Lower lobe of right lung (tissue), 2 donors: ENCODE measurements around the gene HOXD8. TPM values are rescaled to one million over a fixed set of nuclear protein-coding genes. Genes with fewer than 3 reads are reported as not detected.

Source experiments
- ATAC-seq, 2 donors: fragments of 200-7000 bp; cut with Tn5 transposase; one replicate each; pipeline ENCODE4 v1.9.1; 2020 to 2022; ENCODE audit warnings: mild to moderate bottlenecking in 2 of 2, moderate library complexity in 2 of 2
- DNase-seq: peaks from one replicate; pipeline ENCODE4 v3.0.0-alpha.2; 2020
- H3K27ac ChIP-seq: fragments of 200-600 bp; one replicate; pipeline ENCODE4 v1.8.0; 2022
- H3K27me3 ChIP-seq: fragments of 200-600 bp; one replicate; pipeline ENCODE4 v1.8.0; 2022; ENCODE audit warnings: low read depth
- H3K36me3 ChIP-seq: fragments of 200-600 bp; one replicate; pipeline ENCODE4 v1.8.0; 2022; ENCODE audit warnings: mild to moderate bottlenecking
- H3K4me1 ChIP-seq: fragments of 200-600 bp; one replicate; pipeline ENCODE4 v1.8.0; 2022
- H3K4me3 ChIP-seq: fragments of 200-600 bp; one replicate; pipeline ENCODE4 v1.8.0; 2022; ENCODE audit warnings: mild to moderate bottlenecking
- H3K9me3 ChIP-seq: fragments of 200-600 bp; one replicate; pipeline ENCODE4 v1.8.0; 2022
- intact Hi-C: fragments of 100-400 bp; cut with DNase I; formaldehyde crosslinking; loops from one replicate; pipeline ENCODE4 v1.11.0; 2022
- total RNA-seq: library from RNA; stranded (reverse); fragmentation: NEBNext Ultra II Directional; extraction: Animal tissue kit (Norgen Biotek cat#: 25700); gene quantifications from one replicate; pipeline ENCODE4 v1.2.1, GENCODE V29; 2021
- TF ChIP-seq, protein P1 (sequence below): fragments of 200-600 bp; IDR thresholded peaks from one replicate; pipeline ENCODE4 v1.8.0; 2022; ENCODE audit warnings: antibody characterized with exemption, mild to moderate bottlenecking
- donor health status: DM: no; HTN: yes; CAD: no; lungs with severe emphysema.

Gene HOXD8
- total RNA-seq, 1 donor from 2014 or later = 2.3 TPM

DNA sequence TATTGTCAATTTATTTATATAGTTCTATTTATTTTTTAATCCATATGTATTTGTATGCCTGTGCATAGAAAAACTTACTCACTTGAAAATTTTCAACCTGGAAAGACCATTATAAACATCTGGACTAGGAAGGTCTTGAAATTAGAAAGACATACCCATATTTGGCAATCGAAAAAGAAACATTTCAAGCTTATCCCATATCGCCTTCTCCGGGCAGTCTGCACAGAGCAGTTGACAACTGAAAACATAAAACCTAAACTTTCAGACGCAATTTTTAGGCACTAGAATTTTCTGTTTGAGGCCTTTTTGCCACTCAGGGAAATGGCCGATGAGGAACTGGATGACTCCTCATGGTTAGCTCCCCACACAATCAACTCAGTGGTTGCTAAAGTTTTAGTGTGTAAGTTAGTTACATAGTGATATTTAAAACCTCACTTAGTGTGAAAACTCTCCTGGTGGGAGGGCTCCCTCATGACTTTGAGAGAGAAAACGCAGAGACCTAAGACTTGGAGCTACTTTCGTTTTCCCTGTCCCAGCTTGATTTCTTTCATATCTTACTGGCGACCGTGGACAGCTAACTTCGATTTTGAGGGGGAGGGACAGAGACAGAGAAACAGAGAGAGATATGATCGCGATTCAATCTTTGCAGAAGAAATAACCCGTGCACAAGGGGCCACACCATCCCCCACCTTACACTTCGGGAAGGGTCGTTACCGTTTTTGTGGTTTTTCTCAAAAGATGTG lies 33.1 kb upstream of the HOXD8 start:
- TF ChIP-seq, protein P1, sequence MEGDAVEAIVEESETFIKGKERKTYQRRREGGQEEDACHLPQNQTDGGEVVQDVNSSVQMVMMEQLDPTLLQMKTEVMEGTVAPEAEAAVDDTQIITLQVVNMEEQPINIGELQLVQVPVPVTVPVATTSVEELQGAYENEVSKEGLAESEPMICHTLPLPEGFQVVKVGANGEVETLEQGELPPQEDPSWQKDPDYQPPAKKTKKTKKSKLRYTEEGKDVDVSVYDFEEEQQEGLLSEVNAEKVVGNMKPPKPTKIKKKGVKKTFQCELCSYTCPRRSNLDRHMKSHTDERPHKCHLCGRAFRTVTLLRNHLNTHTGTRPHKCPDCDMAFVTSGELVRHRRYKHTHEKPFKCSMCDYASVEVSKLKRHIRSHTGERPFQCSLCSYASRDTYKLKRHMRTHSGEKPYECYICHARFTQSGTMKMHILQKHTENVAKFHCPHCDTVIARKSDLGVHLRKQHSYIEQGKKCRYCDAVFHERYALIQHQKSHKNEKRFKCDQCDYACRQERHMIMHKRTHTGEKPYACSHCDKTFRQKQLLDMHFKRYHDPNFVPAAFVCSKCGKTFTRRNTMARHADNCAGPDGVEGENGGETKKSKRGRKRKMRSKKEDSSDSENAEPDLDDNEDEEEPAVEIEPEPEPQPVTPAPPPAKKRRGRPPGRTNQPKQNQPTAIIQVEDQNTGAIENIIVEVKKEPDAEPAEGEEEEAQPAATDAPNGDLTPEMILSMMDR = no peak
- peak overlapping the region; percentile 54 for H3K4me3 ChIP-seq
- ATAC-seq (no peak), DNase-seq (no peak)
- peaks cover 98% of the 10 kb centered on the region for H3K27me3 ChIP-seq
- H3K27ac ChIP-seq = no peak overlapping the region
- H3K9me3 ChIP-seq = no peaks in the 10 kb centered on the region
- H3K4me1 ChIP-seq = peaks cover 26% of the 10 kb centered on the region
- intact Hi-C loops = loop anchor here (10.0 kb wide), 1 partner anchor 402 kb away; no protein-coding TSS in a partner anchor
- H3K36me3 ChIP-seq = no peaks in the 10 kb centered on the region

DNA sequence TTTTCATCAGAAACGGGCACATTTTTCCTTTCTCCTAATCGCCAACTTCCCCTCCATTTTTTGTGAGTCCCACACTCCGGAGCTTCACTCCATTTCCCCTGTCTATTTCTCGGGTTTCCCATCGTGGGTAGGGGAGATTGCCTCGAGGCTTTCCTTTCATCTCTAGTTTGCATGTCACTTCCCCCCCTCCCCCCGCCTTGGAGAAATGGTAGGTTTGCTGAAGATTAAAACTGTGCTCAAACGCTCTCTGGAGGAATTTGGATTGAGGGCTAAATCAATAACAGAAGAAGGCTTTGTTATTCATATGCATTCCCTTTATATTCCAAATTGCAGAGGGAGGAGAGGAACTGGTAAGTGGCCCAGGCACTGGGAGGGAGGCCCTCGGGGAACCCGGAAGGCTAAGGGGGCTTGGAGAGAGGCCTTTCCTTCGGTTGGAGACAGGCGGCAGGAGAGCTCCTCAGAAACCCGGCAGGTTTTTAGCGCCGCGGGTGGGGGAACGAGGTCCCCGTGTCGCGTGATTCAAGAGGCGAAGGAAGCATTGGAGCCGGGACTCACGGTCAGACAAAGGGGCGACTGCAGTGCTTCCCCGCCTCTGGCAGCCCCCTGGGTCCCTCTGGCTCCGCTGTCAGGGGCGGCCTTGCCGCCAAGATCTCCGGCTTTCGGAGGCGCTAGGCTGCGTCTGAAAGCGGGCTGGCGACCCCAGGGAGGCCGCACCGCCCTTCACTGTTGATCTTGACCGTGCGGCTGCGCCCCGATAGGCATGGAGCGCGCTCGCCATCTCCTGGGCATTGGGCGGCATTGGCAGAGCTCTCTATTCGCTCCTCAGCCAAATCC lies 32.3 kb upstream of the HOXD8 start:
- ATAC-seq (peak; percentile 86 to 95), DNase-seq (peak; percentile 71)
- TF ChIP-seq, protein P1 = peak; percentile 86
- Histone ChIP-seq H3K36me3 (no peaks in the 10 kb centered on the region), H3K27ac (no peak overlapping the region), H3K9me3 (no peaks in the 10 kb centered on the region), H3K27me3 (peaks cover 98% of the 10 kb centered on the region), H3K4me1 (peaks cover 26% of the 10 kb centered on the region), H3K4me3 (peak overlapping the region; percentile 54)
- intact Hi-C loops = loop anchor here (10.0 kb wide), 1 partner anchor 402 kb away; no protein-coding TSS in a partner anchor

DNA sequence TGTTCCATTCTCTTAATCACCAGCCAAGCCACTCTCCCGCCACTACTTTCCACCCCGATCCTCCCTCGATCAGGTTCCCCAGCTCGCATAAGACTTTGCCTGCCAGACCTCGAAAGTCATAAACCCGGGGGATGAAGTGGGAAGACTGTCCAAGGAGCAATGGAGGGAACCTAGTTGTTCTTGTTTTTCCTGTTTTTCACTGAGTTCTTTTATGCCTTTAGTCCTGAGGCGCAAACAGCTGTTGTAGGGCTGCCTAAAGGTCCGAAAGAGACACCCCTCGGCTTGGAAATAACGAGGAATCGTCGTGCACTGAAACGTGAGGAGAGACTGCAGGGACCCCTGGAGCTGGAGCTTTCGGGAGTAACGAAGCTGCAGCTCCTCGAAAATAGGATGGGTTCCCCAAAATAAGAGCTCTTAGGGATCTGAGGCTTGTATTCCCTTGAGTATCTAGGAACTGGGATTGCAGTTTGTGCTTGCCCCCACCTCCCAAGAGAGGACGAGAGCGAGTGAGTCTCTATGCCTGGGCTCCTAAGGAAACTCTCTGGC lies 31.6 kb upstream of the HOXD8 start:
- Histone ChIP-seq H3K36me3 (no peaks in the 10 kb centered on the region), H3K9me3 (no peaks in the 10 kb centered on the region), H3K27ac (no peak overlapping the region), H3K4me3 (peak overlapping the region; percentile 54), H3K4me1 (peaks cover 26% of the 10 kb centered on the region), H3K27me3 (peaks cover 98% of the 10 kb centered on the region)
- intact Hi-C loops = loop anchor here (10.0 kb wide), 1 partner anchor 403 kb away; no protein-coding TSS in a partner anchor
- ATAC-seq = no peak
- TF ChIP-seq, protein P1 = no peak
- no peak for DNase-seq

DNA sequence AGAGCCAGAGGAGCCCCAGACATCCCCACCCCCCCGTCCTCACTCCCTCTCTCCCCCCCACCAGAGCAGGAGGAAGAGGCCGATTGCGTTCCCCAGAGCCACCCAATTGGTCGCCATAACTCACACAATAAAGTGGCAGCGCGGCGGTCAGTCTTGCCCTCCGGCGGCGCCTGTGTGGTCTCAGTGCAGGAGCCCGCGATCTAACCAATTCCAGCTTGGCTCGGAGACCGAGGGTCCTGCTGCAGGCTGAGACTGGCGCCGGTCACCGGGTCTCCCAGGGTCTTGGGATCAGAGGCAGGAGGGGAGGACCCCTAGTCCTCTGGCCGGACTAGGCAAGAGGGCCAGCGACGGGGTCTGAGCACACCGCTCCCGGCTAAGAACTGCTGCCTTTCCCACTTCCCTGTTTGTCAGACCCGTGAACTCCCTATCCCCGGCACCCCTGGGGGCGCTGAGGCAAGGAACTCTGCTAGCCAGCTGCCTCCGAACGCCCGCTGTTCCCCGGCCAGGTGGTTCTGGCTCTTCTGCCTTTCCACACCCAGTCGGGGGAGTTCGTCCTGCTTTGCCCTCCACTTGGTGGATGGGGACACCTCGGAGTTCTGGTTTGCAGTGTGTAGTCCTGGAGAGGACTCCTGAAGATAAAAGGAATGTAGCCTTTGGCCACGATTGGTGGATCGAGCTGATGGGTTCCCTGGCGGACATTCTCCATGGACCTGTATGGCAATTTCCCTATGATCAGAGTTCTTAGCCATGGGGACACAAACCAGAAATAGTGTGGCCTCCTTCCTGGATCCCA lies 30.9 kb upstream of the HOXD8 start:
- intact Hi-C loops = loop anchor here (10.0 kb wide), 1 partner anchor 404 kb away; no protein-coding TSS in a partner anchor

More for the DNA sequence above, 30.9 kb upstream of the HOXD8 start:
- peaks cover 20% of the 10 kb centered on the region for H3K4me1 ChIP-seq
- TF ChIP-seq, protein P1 = no peak
- DNase-seq (no peak), ATAC-seq (no peak)
- no peak overlapping the region for H3K4me3 ChIP-seq
- peaks cover 98% of the 10 kb centered on the region for H3K27me3 ChIP-seq
- H3K27ac ChIP-seq = no peak overlapping the region
- H3K9me3 ChIP-seq = no peaks in the 10 kb centered on the region
- no peaks in the 10 kb centered on the region for H3K36me3 ChIP-seq
